OCI-LY7 (cell line): ENCODE data around the gene COL18A1. TPM values are rescaled to one million over a fixed set of nuclear protein-coding genes. Genes with fewer than 3 reads are reported as not detected.

Experiments used
- BruUV-seq: library from RNA; stranded (reverse); fragments of 400-500 nt; replicated peaks from 2 replicates; lab custom pipeline; 2021; lab: Mats Ljungman, UMichigan
- CTCF ChIA-PET: fragments of 300-600 bp; sonication (Branson Sonifier 250); formaldehyde crosslinking; loops from one replicate; lab custom pipeline; 2022; ENCODE audit warnings: antibody characterized with exemption; ENCODE audit not compliant: unreplicated experiment; lab: Charles Lee
- POLR2A ChIA-PET: fragments of 300-600 bp; sonication (Branson Sonifier 250); formaldehyde crosslinking; loops from one replicate; lab custom pipeline; 2022; ENCODE audit warnings: antibody characterized with exemption; lab: Charles Lee
- DNase-seq: peaks from one replicate; pipeline ENCODE4 v3.0.0-alpha.2; 2015; ENCODE audit warnings: low spot score
- H2AFZ ChIP-seq: fragments of 200-600 bp; sonication (generic), shearing (Covaris generic); 2 replicates; pipeline ENCODE4 v1.6.1; 2014; ENCODE audit warnings: mild to moderate bottlenecking, antibody characterized with exemption, low read length, moderate library complexity
- H3K27ac ChIP-seq: fragments of 200-600 bp; sonication (generic); 2 replicates; pipeline ENCODE4 v1.5.1; 2014; ENCODE audit warnings: mixed run types, low read depth, mild to moderate bottlenecking, moderate library complexity, low read length, inconsistent platforms; ENCODE audit not compliant: poor library complexity, severe bottlenecking
- H3K36me3 ChIP-seq: fragments of 200-600 bp; sonication (generic); 2 replicates; pipeline ENCODE4 v1.6.1; 2014; ENCODE audit warnings: mild to moderate bottlenecking, antibody characterized with exemption, low read length, moderate library complexity, mixed read lengths; ENCODE audit not compliant: insufficient read depth
- H3K4me1 ChIP-seq: fragments of 200-600 bp; sonication (generic); 2 replicates; pipeline ENCODE4 v1.5.1; 2014; ENCODE audit warnings: mild to moderate bottlenecking, low read length; ENCODE audit not compliant: insufficient read depth, poor library complexity, severe bottlenecking
- H3K4me2 ChIP-seq: fragments of 200-600 bp; sonication (generic); 2 replicates; pipeline ENCODE4 v1.6.1; 2014; ENCODE audit warnings: mild to moderate bottlenecking, low read length
- H3K4me3 ChIP-seq: fragments of 200-600 bp; sonication (generic); 2 replicates; pipeline ENCODE4 v1.5.1; 2014; ENCODE audit warnings: mild to moderate bottlenecking, low read depth, low read length; ENCODE audit not compliant: poor library complexity, severe bottlenecking
- H3K79me2 ChIP-seq: fragments of 200-600 bp; sonication (generic); 2 replicates; pipeline ENCODE4 v1.6.1; 2016; ENCODE audit warnings: low read depth, mild to moderate bottlenecking, low read length, moderate library complexity, mixed read lengths; ENCODE audit not compliant: insufficient read depth
- H3K9me2 ChIP-seq: fragments of 200-600 bp; sonication (generic); 2 replicates; pipeline ENCODE4 v1.6.1; 2016; ENCODE audit warnings: mild to moderate bottlenecking, low read length, mixed read lengths; ENCODE audit not compliant: insufficient read depth
- H3K9me3 ChIP-seq: fragments of 200-600 bp; sonication (generic); 2 replicates; pipeline ENCODE4 v1.6.1; 2014; ENCODE audit warnings: mild to moderate bottlenecking, mixed run types, low read length, mixed read lengths
- H4K20me1 ChIP-seq: fragments of 200-600 bp; sonication (generic); 2 replicates; pipeline ENCODE4 v1.6.1; 2014; ENCODE audit warnings: mild to moderate bottlenecking, antibody characterized with exemption, low read length, moderate library complexity, mixed read lengths; ENCODE audit not compliant: insufficient read depth
- EZH2phosphoT487 ChIP-seq: fragments of 200-600 bp; sonication (generic); IDR thresholded peaks from 2 replicates; pipeline ENCODE4 v1.6.1; 2018; ENCODE audit warnings: low read depth, borderline replicate concordance, mild to moderate bottlenecking, mixed run types, antibody characterized with exemption, low read length, moderate library complexity, mixed read lengths
- intact Hi-C: fragments of 100-400 bp; cut with micrococcal nuclease; formaldehyde crosslinking; loops from one replicate; pipeline ENCODE4 v1.10.0; 2022; ENCODE audit not compliant: unreplicated experiment
- total RNA-seq, 2 experiments: library from RNA; depleted of rRNA in 1 of 2; stranded (reverse); fragments of >200 nt in 1 of 2; shearing (Covaris generic) in 1 of 2; gene quantifications; 2 replicates each; pipeline ENCODE4 v1.2.3, GENCODE V29; 2014 to 2022
- TF ChIP-seq, protein P1 (sequence below): fragments of 200-600 bp; sonication (generic); conservative IDR thresholded peaks from 2 replicates; pipeline ENCODE4 v1.5.1; 2014; ENCODE audit warnings: mild to moderate bottlenecking, antibody characterized with exemption, low read length, moderate library complexity, mixed read lengths

Gene COL18A1
- total RNA-seq, 2 experiments from 2014 or later: 0.23 to 7.4 TPM

DNA sequence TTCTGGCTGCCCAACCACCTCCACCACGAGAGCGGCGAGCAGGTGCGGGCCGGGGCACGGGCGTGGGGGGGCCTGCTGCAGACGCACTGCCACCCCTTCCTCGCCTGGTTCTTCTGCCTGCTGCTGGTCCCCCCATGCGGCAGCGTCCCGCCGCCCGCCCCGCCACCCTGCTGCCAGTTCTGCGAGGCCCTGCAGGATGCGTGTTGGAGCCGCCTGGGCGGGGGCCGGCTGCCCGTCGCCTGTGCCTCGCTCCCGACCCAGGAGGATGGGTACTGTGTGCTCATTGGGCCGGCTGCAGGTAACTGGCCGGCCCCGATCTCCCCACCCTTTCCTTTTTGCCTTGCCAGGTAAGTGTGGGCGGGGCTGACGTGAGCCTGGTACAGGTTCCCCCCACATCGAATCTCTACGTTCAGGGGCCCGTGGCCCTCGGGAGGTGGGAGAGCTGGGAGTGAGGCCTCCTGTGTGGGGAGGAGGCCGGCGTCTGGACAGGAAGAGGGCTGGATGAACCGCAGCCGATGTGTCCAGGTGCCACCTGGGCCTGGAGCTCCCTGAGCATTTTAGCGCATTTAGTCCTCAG lies 51.7 kb downstream of the COL18A1 start:
- Histone ChIP-seq H3K27ac (no peak overlapping the region), H3K4me3 (no peak overlapping the region), H3K4me1 (no peaks in the 10 kb centered on the region), H3K4me2 (no peak overlapping the region), H3K36me3 (no peaks in the 10 kb centered on the region), H3K9me2 (no peaks in the 10 kb centered on the region), H2AFZ (no peak overlapping the region), H3K9me3 (peaks cover 9% of the 10 kb centered on the region; the same call in 1 of the 2 replicates), H4K20me1 (no peaks in the 10 kb centered on the region), H3K79me2 (no peaks in the 10 kb centered on the region)
- BruUV-seq: no TSS peak
- TF ChIP-seq EZH2phosphoT487: no peak
- TF ChIP-seq, protein P1, sequence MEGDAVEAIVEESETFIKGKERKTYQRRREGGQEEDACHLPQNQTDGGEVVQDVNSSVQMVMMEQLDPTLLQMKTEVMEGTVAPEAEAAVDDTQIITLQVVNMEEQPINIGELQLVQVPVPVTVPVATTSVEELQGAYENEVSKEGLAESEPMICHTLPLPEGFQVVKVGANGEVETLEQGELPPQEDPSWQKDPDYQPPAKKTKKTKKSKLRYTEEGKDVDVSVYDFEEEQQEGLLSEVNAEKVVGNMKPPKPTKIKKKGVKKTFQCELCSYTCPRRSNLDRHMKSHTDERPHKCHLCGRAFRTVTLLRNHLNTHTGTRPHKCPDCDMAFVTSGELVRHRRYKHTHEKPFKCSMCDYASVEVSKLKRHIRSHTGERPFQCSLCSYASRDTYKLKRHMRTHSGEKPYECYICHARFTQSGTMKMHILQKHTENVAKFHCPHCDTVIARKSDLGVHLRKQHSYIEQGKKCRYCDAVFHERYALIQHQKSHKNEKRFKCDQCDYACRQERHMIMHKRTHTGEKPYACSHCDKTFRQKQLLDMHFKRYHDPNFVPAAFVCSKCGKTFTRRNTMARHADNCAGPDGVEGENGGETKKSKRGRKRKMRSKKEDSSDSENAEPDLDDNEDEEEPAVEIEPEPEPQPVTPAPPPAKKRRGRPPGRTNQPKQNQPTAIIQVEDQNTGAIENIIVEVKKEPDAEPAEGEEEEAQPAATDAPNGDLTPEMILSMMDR: no peak
- intact Hi-C loops: no loop called here
- POLR2A ChIA-PET: no interaction called here
- no peak for DNase-seq
- CTCF ChIA-PET: no interaction called here

DNA sequence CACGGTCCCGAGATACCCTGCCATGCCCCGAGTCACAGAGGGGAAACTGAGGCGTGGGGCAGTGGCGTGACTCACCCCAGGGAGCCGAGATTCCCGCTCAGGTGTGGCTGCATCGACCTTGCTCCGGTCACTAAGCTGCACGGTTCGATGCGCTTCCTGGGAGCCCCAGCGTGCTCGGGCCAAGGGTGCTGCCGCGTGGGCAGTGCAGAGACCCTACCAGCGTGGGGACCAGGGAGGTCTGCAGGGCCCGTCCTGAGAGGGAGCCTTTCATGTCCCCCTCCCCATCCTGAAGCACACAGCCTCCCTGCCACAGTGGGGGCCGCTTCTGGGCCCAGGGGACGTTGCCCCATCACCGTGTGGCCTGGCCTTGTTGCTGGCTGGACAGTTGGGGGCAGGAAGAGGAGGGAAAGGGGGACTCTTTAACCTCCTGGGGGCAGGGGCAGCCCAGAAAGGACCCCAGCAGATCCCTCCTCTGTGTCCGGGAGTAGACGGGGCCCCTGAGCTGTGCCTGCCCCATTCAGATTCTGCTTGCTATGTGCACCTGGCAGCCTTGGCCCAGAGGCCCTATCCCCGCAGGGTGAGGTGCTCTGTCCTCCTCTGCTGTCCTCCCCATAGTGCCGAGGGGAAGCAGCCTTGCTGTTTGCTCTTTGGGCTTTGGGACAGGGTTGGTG lies 52.3 kb downstream of the COL18A1 start:
- Histone ChIP-seq H3K79me2 (no peaks in the 10 kb centered on the region), H3K27ac (no peak overlapping the region), H3K36me3 (no peaks in the 10 kb centered on the region), H3K4me2 (no peak overlapping the region), H4K20me1 (no peaks in the 10 kb centered on the region), H3K4me3 (no peak overlapping the region), H3K9me2 (no peaks in the 10 kb centered on the region), H3K9me3 (peaks cover 9% of the 10 kb centered on the region; the same call in 1 of the 2 replicates), H2AFZ (no peak overlapping the region), H3K4me1 (no peaks in the 10 kb centered on the region)
- no TSS peak for BruUV-seq
- CTCF ChIA-PET: no interaction called here
- no peak for TF ChIP-seq EZH2phosphoT487
- TF ChIP-seq, protein P1: no peak
- intact Hi-C loops: no loop called here
- POLR2A ChIA-PET: no interaction called here
- DNase-seq: no peak

DNA sequence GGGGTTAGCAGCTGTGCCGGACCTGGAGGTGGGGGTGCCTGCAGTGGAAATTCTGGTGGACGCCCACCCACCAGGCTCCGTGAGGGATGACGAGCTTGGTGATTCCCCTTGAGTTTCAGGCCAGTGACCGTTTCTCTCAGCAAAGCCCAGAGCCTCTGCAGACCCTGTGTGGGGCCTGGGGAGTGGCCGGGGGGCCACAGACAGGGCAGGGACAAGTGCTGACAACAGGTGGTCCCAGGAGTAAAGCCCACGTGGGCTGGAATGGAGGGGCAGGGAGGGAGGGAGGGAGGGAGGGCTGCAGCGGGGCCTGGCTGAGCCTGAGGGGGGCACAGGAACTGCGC lies 52.8 kb downstream of the COL18A1 start:
- Histone ChIP-seq H3K9me3 (peaks cover 7% of the 10 kb centered on the region; the same call in 1 of the 2 replicates), H2AFZ (no peak overlapping the region), H3K4me2 (no peak overlapping the region), H3K79me2 (no peaks in the 10 kb centered on the region), H3K36me3 (no peaks in the 10 kb centered on the region), H3K4me3 (no peak overlapping the region), H3K4me1 (no peaks in the 10 kb centered on the region), H3K27ac (no peak overlapping the region), H3K9me2 (no peaks in the 10 kb centered on the region), H4K20me1 (no peaks in the 10 kb centered on the region)
- ChIA-PET CTCF (no interaction called here), POLR2A (no interaction called here)
- no TSS peak for BruUV-seq
- no peak for TF ChIP-seq EZH2phosphoT487
- TF ChIP-seq, protein P1: no peak
- DNase-seq: no peak
- intact Hi-C loops: no loop called here
